Tibial nerve (tissue), 3 donors: ENCODE results near the gene PLXNC1.

Experiments used
- POLR2A ChIP-seq, 2 donors: fragments of 450-650 bp; IDR thresholded peaks; one replicate each; pipeline ENCODE4 v1.6.1; 2017; ENCODE audit warnings: antibody characterized with exemption in 2 of 2, mild to moderate bottlenecking in 2 of 2, moderate library complexity in 2 of 2
- TF ChIP-seq, protein P1 (sequence below), 5 experiments: fragments of 200-600 bp in 3 of 5; fragments of 450-650 bp in 2 of 5; sonication (generic) in 3 of 5; IDR thresholded peaks; one replicate each; pipeline ENCODE4 v1.5.1; 2016 to 2019; ENCODE audit warnings: antibody characterized with exemption in 5 of 5, mild to moderate bottlenecking in 3 of 5, moderate library complexity in 2 of 5

DNA sequence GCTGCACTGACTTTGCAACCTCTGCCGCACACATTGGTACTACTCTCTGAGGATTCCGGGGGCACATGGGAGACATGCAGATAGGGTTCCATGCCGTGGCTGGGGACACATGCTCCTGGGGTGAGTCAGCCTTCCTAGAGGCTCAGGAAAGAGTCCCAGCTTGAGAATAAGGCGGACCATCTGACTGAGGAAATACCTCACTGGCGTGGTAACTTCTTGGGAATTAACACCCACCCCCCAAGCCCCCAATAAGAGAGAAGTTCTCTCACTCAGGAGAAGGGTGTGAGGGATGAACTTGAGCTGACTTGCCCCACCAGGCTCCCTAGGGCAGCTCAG, 23.2 kb downstream of the PLXNC1 start:
- TF ChIP-seq, protein P1, sequence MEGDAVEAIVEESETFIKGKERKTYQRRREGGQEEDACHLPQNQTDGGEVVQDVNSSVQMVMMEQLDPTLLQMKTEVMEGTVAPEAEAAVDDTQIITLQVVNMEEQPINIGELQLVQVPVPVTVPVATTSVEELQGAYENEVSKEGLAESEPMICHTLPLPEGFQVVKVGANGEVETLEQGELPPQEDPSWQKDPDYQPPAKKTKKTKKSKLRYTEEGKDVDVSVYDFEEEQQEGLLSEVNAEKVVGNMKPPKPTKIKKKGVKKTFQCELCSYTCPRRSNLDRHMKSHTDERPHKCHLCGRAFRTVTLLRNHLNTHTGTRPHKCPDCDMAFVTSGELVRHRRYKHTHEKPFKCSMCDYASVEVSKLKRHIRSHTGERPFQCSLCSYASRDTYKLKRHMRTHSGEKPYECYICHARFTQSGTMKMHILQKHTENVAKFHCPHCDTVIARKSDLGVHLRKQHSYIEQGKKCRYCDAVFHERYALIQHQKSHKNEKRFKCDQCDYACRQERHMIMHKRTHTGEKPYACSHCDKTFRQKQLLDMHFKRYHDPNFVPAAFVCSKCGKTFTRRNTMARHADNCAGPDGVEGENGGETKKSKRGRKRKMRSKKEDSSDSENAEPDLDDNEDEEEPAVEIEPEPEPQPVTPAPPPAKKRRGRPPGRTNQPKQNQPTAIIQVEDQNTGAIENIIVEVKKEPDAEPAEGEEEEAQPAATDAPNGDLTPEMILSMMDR (IDR thresholded peaks at IDR 0.05) = no peak
- no peak for TF ChIP-seq POLR2A (IDR thresholded peaks at IDR 0.05)
